Measurements from ENCODE around the gene EEF2KMT. TPM values are rescaled to one million over a fixed set of nuclear protein-coding genes. Genes with fewer than 3 reads are reported as not detected.

Gene EEF2KMT
- total RNA-seq, 1 experiment from 2014 or later: 16.6 TPM

GRCh38 chr16:5062051-5062450 is 35.5 kb downstream of the EEF2KMT start:
- Histone ChIP-seq H3K36me3 (ENCODE audit: insufficient read depth, low read length) (no peaks in the 10 kb centered on the region), H3K27me3 (ENCODE audit: low read length) (no peaks in the 10 kb centered on the region), H3K4me3 (ENCODE audit: low read length) (no peak overlapping the region), H3K79me2 (ENCODE audit: low read length) (no peaks in the 10 kb centered on the region), H4K20me1 (ENCODE audit: insufficient read depth, low read depth, low read length) (no peaks in the 10 kb centered on the region), H3K9ac (ENCODE audit: low read length) (no peak overlapping the region), H3K4me1 (ENCODE audit: low read length) (peaks cover 6% of the 10 kb centered on the region; the same call in 1 of the 2 replicates), H3K27ac (ENCODE audit: low read length) (no peak overlapping the region), H3K9me2 (replicated peaks; ENCODE audit: insufficient read depth, low read length) (no peaks in the 10 kb centered on the region), H3K9me3 (ENCODE audit: low read length) (no peaks in the 10 kb centered on the region), H3K4me2 (ENCODE audit: low read depth, low read length, poor library complexity, severe bottlenecking) (no peak overlapping the region), H2AFZ (ENCODE audit: low read length) (no peak overlapping the region)
- DNase-seq: peak; percentile 52

GRCh38 chr16:5060073-5060641 is 37.4 kb downstream of the EEF2KMT start:
- Histone ChIP-seq H3K9me3 (ENCODE audit: low read length) (no peaks in the 10 kb centered on the region), H3K36me3 (ENCODE audit: insufficient read depth, low read length) (no peaks in the 10 kb centered on the region), H4K20me1 (ENCODE audit: insufficient read depth, low read depth, low read length) (no peaks in the 10 kb centered on the region), H3K9ac (ENCODE audit: low read length) (no peak overlapping the region), H3K27ac (ENCODE audit: low read length) (no peak overlapping the region), H2AFZ (ENCODE audit: low read length) (no peak overlapping the region), H3K9me2 (replicated peaks; ENCODE audit: insufficient read depth, low read length) (no peaks in the 10 kb centered on the region), H3K4me1 (ENCODE audit: low read length) (peaks cover 6% of the 10 kb centered on the region; the same call in 1 of the 2 replicates), H3K27me3 (ENCODE audit: low read length) (no peaks in the 10 kb centered on the region), H3K4me2 (ENCODE audit: low read depth, low read length, poor library complexity, severe bottlenecking) (no peak overlapping the region), H3K79me2 (ENCODE audit: low read length) (no peaks in the 10 kb centered on the region), H3K4me3 (ENCODE audit: low read length) (no peak overlapping the region)
- DNase-seq: no peak

- H4K20me1 ChIP-seq (ENCODE audit: insufficient read depth, low read depth, low read length): no peaks in the 10 kb centered on the region
- H3K27me3 ChIP-seq (ENCODE audit: low read length): no peaks in the 10 kb centered on the region
- no peak overlapping the region for H3K9ac ChIP-seq (ENCODE audit: low read length)
- no peak overlapping the region for H3K4me3 ChIP-seq (ENCODE audit: low read length)
- H3K9me2 ChIP-seq (replicated peaks; ENCODE audit: insufficient read depth, low read length): no peaks in the 10 kb centered on the region
- H2AFZ ChIP-seq (ENCODE audit: low read length): no peak overlapping the region
- H3K4me1 ChIP-seq (ENCODE audit: low read length): peaks cover 6% of the 10 kb centered on the region; the same call in 1 of the 2 replicates
- no peak for DNase-seq
- no peak overlapping the region for H3K4me2 ChIP-seq (ENCODE audit: low read depth, low read length, poor library complexity, severe bottlenecking)
- H3K79me2 ChIP-seq (ENCODE audit: low read length): no peaks in the 10 kb centered on the region
- no peaks in the 10 kb centered on the region for H3K9me3 ChIP-seq (ENCODE audit: low read length)
- H3K36me3 ChIP-seq (ENCODE audit: insufficient read depth, low read length): no peaks in the 10 kb centered on the region
- H3K27ac ChIP-seq (ENCODE audit: low read length): no peak overlapping the region
Observed at GRCh38 chr16:5059386-5060072, 38.1 kb downstream of the EEF2KMT start.

GRCh38 chr16:5058476-5058875 is 39.1 kb downstream of the EEF2KMT start:
- DNase-seq: no peak
- Histone ChIP-seq H3K27me3 (ENCODE audit: low read length) (no peaks in the 10 kb centered on the region), H3K9me2 (replicated peaks; ENCODE audit: insufficient read depth, low read length) (no peaks in the 10 kb centered on the region), H3K36me3 (ENCODE audit: insufficient read depth, low read length) (no peaks in the 10 kb centered on the region), H3K4me2 (ENCODE audit: low read depth, low read length, poor library complexity, severe bottlenecking) (no peak overlapping the region), H4K20me1 (ENCODE audit: insufficient read depth, low read depth, low read length) (no peaks in the 10 kb centered on the region), H3K4me1 (ENCODE audit: low read length) (peaks cover 6% of the 10 kb centered on the region; the same call in 1 of the 2 replicates), H2AFZ (ENCODE audit: low read length) (no peak overlapping the region), H3K4me3 (ENCODE audit: low read length) (no peak overlapping the region), H3K9ac (ENCODE audit: low read length) (no peak overlapping the region), H3K27ac (ENCODE audit: low read length) (no peak overlapping the region), H3K79me2 (ENCODE audit: low read length) (no peaks in the 10 kb centered on the region), H3K9me3 (ENCODE audit: low read length) (no peaks in the 10 kb centered on the region)

GRCh38 chr16:5056352-5056751 is 41.2 kb downstream of the EEF2KMT start:
- Histone ChIP-seq H3K9me2 (replicated peaks; ENCODE audit: insufficient read depth, low read length) (no peaks in the 10 kb centered on the region), H3K27me3 (ENCODE audit: low read length) (no peaks in the 10 kb centered on the region), H2AFZ (ENCODE audit: low read length) (no peak overlapping the region), H3K4me3 (ENCODE audit: low read length) (no peak overlapping the region), H3K27ac (ENCODE audit: low read length) (no peak overlapping the region), H3K79me2 (ENCODE audit: low read length) (no peaks in the 10 kb centered on the region), H4K20me1 (ENCODE audit: insufficient read depth, low read depth, low read length) (no peaks in the 10 kb centered on the region), H3K9ac (ENCODE audit: low read length) (no peak overlapping the region), H3K4me2 (ENCODE audit: low read depth, low read length, poor library complexity, severe bottlenecking) (no peak overlapping the region), H3K9me3 (ENCODE audit: low read length) (no peaks in the 10 kb centered on the region), H3K36me3 (ENCODE audit: insufficient read depth, low read length) (no peaks in the 10 kb centered on the region), H3K4me1 (ENCODE audit: low read length) (no peaks in the 10 kb centered on the region; the same call in 1 of the 2 replicates)
- peak; percentile 84 for DNase-seq

GRCh38 chr16:5054876-5055865 is 42.4 kb downstream of the EEF2KMT start:
- Histone ChIP-seq H3K9me2 (replicated peaks; ENCODE audit: insufficient read depth, low read length) (no peaks in the 10 kb centered on the region), H3K9ac (ENCODE audit: low read length) (no peak overlapping the region), H3K4me1 (ENCODE audit: low read length) (no peaks in the 10 kb centered on the region; the same call in 1 of the 2 replicates), H3K79me2 (ENCODE audit: low read length) (no peaks in the 10 kb centered on the region), H3K4me3 (ENCODE audit: low read length) (no peak overlapping the region), H3K27ac (ENCODE audit: low read length) (no peak overlapping the region), H3K36me3 (ENCODE audit: insufficient read depth, low read length) (no peaks in the 10 kb centered on the region), H4K20me1 (ENCODE audit: insufficient read depth, low read depth, low read length) (no peaks in the 10 kb centered on the region), H3K9me3 (ENCODE audit: low read length) (no peaks in the 10 kb centered on the region), H3K27me3 (ENCODE audit: low read length) (no peaks in the 10 kb centered on the region), H2AFZ (ENCODE audit: low read length) (no peak overlapping the region), H3K4me2 (ENCODE audit: low read depth, low read length, poor library complexity, severe bottlenecking) (no peak overlapping the region)
- no peak for DNase-seq

- no peak overlapping the region for H3K4me2 ChIP-seq (ENCODE audit: low read depth, low read length, poor library complexity, severe bottlenecking)
- no peaks in the 10 kb centered on the region for H3K79me2 ChIP-seq (ENCODE audit: low read length)
- no peaks in the 10 kb centered on the region for H3K27me3 ChIP-seq (ENCODE audit: low read length)
- no peak overlapping the region for H2AFZ ChIP-seq (ENCODE audit: low read length)
- no peak overlapping the region for H3K9ac ChIP-seq (ENCODE audit: low read length)
- no peak overlapping the region for H3K4me3 ChIP-seq (ENCODE audit: low read length)
- no peak overlapping the region for H3K27ac ChIP-seq (ENCODE audit: low read length)
- no peaks in the 10 kb centered on the region for H3K4me1 ChIP-seq (ENCODE audit: low read length)
- no peaks in the 10 kb centered on the region for H3K36me3 ChIP-seq (ENCODE audit: insufficient read depth, low read length)
- H4K20me1 ChIP-seq (ENCODE audit: insufficient read depth, low read depth, low read length): no peaks in the 10 kb centered on the region
- no peaks in the 10 kb centered on the region for H3K9me3 ChIP-seq (ENCODE audit: low read length)
- no peaks in the 10 kb centered on the region for H3K9me2 ChIP-seq (replicated peaks; ENCODE audit: insufficient read depth, low read length)
- no peak for DNase-seq
Observed at GRCh38 chr16:5046914-5047313, 50.7 kb downstream of the EEF2KMT start.
